Upper lobe of left lung (tissue), 6 donors: ENCODE data around the gene ESYT2. TPM values are rescaled to one million over a fixed set of nuclear protein-coding genes. Genes with fewer than 3 reads are reported as not detected.

Experiments used
- ATAC-seq, 2 donors: fragments of 200-7000 bp; cut with Tn5 transposase; one replicate each; pipeline ENCODE4 v1.9.1; 2022; ENCODE audit warnings: mild to moderate bottlenecking in 2 of 2, moderate library complexity in 2 of 2; ENCODE audit not compliant: low FRiP score in 2 of 2
- DNase-seq, 2 donors: peaks; one replicate each; pipeline ENCODE4 v3.0.0-alpha.2; 2019 to 2020
- H3K27ac ChIP-seq, 4 donors: fragments of 200-600 bp; sonication (generic); one replicate each; pipeline ENCODE4 v1.5.1; 2016 to 2019
- H3K27me3 ChIP-seq, 4 donors: fragments of 200-600 bp; sonication (generic); one replicate each; pipeline ENCODE4 v1.5.1; 2017 to 2019
- H3K36me3 ChIP-seq, 4 donors: fragments of 200-600 bp; sonication (generic); one replicate each; pipeline ENCODE4 v1.5.1; 2016 to 2019
- H3K4me1 ChIP-seq, 4 donors: fragments of 200-600 bp; sonication (generic); one replicate each; pipeline ENCODE4 v1.5.1; 2018 to 2019
- H3K4me3 ChIP-seq, 4 donors: fragments of 200-600 bp; sonication (generic); one replicate each; pipeline ENCODE4 v1.5.1; 2017 to 2019; ENCODE audit warnings: mild to moderate bottlenecking in 2 of 4, moderate library complexity in 1 of 4
- H3K9me3 ChIP-seq, 4 donors: fragments of 200-600 bp; sonication (generic); one replicate each; pipeline ENCODE4 v1.5.1; 2018 to 2019
- EP300 ChIP-seq, 4 donors: sonication (generic); formaldehyde crosslinking; IDR thresholded peaks; one replicate each; pipeline ENCODE4 v1.5.1; 2017; ENCODE audit warnings: antibody characterized with exemption in 4 of 4, control low read depth in 2 of 4
- POLR2A ChIP-seq, 4 donors: fragments of 450-650 bp; IDR thresholded peaks; one replicate each; pipeline ENCODE4 v1.5.1; 2016 to 2017; ENCODE audit warnings: antibody characterized with exemption in 4 of 4, mild to moderate bottlenecking in 2 of 4
- POLR2AphosphoS5 ChIP-seq, 2 donors: sonication (generic); formaldehyde crosslinking; IDR thresholded peaks; one replicate each; pipeline ENCODE4 v1.5.1; 2017; ENCODE audit warnings: antibody characterized with exemption in 2 of 2
- WGBS, 2 donors: methylation state at CpG; one replicate each; pipeline ENCODE4 v1.1.5; 2017 to 2018; 5-methylcytosine and 5-hydroxymethylcytosine counted together
- total RNA-seq, 6 donors: library from RNA; depleted of rRNA in 4 of 6; stranded (reverse); fragments of >200 nt in 4 of 6; gene quantifications; one replicate each; pipeline versions ENCODE4 v1.1.0 to v1.2.1, GENCODE V29; 2016 to 2021
- TF ChIP-seq, protein P1 (sequence below), 6 experiments: fragments of 450-650 bp in 4 of 6; fragments of 200-600 bp in 2 of 6; sonication (generic) in 2 of 6; IDR thresholded peaks; one replicate each; pipeline ENCODE4 v1.5.1; 2016 to 2019; ENCODE audit warnings: antibody characterized with exemption in 6 of 6
- donor health status: DM: no; HTN: no; CAD: no; lungs with moderate emphysema.
- donor health status: DM: no; HTN: yes; CAD: no; lungs with severe emphysema.

Gene ESYT2
- total RNA-seq, 6 donors from 2014 or later, result 60.7 to 115 (median 74.7) TPM

DNA sequence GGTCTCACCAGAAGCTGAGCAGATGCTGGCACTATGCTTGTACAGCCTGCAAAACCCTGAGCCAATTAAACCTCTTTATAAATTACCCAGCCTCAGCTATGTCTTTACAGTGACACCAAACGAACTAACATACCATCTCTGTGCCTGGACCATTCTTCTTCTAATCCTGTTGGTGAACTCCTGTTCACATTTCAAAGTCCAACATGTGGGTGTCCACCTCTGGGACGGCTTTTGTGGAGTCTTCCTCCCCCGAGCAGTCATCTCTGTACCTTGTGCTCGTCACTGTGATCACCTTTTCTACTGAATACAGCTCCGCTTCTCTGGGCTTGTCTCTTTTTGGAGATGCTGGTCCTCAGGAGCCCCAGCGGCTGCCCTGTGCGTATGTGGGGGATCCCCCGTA, 7.4 kb upstream of the ESYT2 start:
- Histone ChIP-seq H3K27me3 (no peaks in the 10 kb centered on the region), H3K4me1 (peaks cover 0 to 2% (median 0%) of the 10 kb centered on the region in 4 donors), H3K27ac (no peak overlapping the region), H3K4me3 (no peak overlapping the region), H3K36me3 (no peaks in the 10 kb centered on the region), H3K9me3 (no peaks in the 10 kb centered on the region)
- WGBS, 2 donors, result 89 to 95% methylated on average over 8 of the region's 8 CpGs
- DNase-seq (no peak), ATAC-seq (no peak)
- TF ChIP-seq, protein P1, sequence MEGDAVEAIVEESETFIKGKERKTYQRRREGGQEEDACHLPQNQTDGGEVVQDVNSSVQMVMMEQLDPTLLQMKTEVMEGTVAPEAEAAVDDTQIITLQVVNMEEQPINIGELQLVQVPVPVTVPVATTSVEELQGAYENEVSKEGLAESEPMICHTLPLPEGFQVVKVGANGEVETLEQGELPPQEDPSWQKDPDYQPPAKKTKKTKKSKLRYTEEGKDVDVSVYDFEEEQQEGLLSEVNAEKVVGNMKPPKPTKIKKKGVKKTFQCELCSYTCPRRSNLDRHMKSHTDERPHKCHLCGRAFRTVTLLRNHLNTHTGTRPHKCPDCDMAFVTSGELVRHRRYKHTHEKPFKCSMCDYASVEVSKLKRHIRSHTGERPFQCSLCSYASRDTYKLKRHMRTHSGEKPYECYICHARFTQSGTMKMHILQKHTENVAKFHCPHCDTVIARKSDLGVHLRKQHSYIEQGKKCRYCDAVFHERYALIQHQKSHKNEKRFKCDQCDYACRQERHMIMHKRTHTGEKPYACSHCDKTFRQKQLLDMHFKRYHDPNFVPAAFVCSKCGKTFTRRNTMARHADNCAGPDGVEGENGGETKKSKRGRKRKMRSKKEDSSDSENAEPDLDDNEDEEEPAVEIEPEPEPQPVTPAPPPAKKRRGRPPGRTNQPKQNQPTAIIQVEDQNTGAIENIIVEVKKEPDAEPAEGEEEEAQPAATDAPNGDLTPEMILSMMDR (IDR thresholded peaks at IDR 0.05), result no peak
- TF ChIP-seq EP300 (IDR thresholded peaks at IDR 0.05), result no peak
- TF ChIP-seq POLR2AphosphoS5 (IDR thresholded peaks at IDR 0.05), result no peak

DNA sequence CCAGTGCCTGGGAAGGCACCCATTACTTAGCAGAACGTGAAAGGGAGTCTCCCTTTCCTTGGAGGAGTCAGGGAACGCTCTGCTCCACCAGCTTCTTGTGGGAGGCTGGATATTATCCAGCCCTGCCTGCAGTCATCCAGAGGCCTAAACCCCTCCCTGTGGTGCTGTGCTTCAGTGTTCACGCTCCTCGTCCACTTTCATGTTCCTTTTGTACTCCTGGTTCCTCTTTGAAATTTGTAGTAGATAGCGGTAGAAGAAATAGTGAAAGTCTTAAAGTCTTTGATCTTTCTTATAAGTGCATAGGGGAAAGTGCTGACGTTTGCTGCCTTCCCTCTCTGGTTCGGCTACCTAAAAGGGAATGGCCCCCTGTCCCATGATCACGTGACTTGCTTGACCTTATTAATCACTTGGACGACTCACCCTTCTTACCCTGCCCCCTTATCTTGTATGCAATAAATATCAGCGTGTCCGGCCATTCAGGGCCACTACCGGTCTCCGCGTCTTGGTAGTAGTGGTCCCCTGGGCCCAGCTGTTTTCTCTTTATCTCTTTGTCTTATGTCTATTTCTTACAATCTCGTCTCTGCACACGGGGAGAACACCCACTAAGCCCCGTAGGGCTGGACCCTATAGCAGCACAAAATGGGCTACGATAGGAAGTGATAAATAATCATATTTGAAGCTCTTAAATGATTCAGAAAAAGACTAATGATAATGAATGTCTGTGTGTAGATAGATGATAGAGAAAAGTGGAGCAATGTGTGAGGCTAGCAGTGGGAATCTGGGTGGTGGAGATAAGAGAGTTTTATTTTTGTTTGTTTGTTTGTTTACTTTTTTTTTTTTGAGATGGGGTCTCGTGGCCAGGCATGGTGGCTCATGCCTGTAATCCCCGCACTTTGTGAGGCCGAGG, 5.8 kb upstream of the ESYT2 start:
- no peak for ATAC-seq
- Histone ChIP-seq H3K4me1 (peaks cover 6 to 9% (median 7%) of the 10 kb centered on the region in 4 donors), H3K4me3 (no peak overlapping the region), H3K27ac (peak overlapping the region; percentile 12 to 67 (median 46)), H3K9me3 (no peaks in the 10 kb centered on the region), H3K27me3 (no peaks in the 10 kb centered on the region), H3K36me3 (no peaks in the 10 kb centered on the region)
- no peak for DNase-seq
- 60 to 62% methylated on average over 21 of the region's 21 CpGs for WGBS, 2 donors
- TF ChIP-seq POLR2AphosphoS5 (IDR thresholded peaks at IDR 0.05) (no peak), EP300 (IDR thresholded peaks at IDR 0.05) (no peak), POLR2A (IDR thresholded peaks at IDR 0.05) (no peak)
- TF ChIP-seq, protein P1 (IDR thresholded peaks at IDR 0.05), result no peak

DNA sequence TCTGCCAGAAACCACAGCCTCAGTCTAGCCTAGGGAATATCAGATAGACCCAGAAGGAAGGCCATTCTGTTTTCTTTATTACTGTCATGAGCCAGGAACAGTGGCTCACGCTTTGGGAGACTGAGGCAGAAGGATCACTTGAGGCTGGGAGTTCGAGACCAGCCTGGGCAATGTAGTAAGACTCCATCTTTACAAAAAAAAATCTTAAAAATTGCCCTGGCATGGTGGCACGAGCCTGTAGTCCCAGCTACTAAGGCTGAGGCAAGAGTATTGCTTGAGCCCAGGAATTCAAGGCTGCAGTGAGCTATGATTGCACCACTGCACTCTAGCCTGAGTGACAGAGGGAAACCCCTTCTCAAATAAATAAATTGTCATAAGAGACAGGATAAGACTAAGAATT, 3.7 kb upstream of the ESYT2 start:
- H3K4me3 ChIP-seq, result no peak overlapping the region
- WGBS, 2 donors, result 87 to 93% methylated on average over 3 of the region's 3 CpGs
- no peak for TF ChIP-seq POLR2A (IDR thresholded peaks at IDR 0.05)
- no peak for TF ChIP-seq EP300 (IDR thresholded peaks at IDR 0.05)
- no peak for TF ChIP-seq POLR2AphosphoS5 (IDR thresholded peaks at IDR 0.05)
- TF ChIP-seq, protein P1 (IDR thresholded peaks at IDR 0.05), result no peak
- no peak for DNase-seq
- H3K27me3 ChIP-seq, result no peaks in the 10 kb centered on the region
- H3K36me3 ChIP-seq, result no peaks in the 10 kb centered on the region
- ATAC-seq, result no peak
- H3K9me3 ChIP-seq, result no peaks in the 10 kb centered on the region
- peaks cover 7 to 11% (median 8%) of the 10 kb centered on the region in 4 donors for H3K4me1 ChIP-seq
- no peak overlapping the region for H3K27ac ChIP-seq

DNA sequence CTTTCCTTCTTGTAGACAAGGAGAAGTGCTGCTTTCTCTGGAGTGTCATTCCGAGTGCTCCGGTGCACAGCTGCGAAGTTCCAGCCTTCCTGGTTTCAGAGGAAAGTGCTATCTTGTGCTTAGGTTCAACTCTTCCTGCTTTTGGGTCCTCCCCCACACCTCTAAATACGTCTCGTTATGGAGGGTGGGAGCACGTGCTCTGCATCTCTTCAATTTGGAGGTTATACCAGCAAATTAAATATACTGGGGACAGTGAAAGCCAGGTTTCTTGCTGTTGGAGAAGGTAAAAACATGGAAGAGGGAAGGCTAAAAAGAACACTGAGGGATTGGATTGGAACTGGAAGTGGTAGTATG, 2.4 kb upstream of the ESYT2 start:
- Histone ChIP-seq H3K27ac (no peak overlapping the region), H3K27me3 (no peaks in the 10 kb centered on the region), H3K36me3 (peaks cover 0 to 2% (median 0%) of the 10 kb centered on the region in 4 donors), H3K9me3 (no peaks in the 10 kb centered on the region), H3K4me1 (peaks cover 17 to 21% (median 19%) of the 10 kb centered on the region in 4 donors), H3K4me3 (no peak overlapping the region)
- DNase-seq (no peak), ATAC-seq (no peak)
- TF ChIP-seq POLR2AphosphoS5 (IDR thresholded peaks at IDR 0.05) (no peak), POLR2A (IDR thresholded peaks at IDR 0.05) (no peak), EP300 (IDR thresholded peaks at IDR 0.05) (no peak)
- TF ChIP-seq, protein P1 (IDR thresholded peaks at IDR 0.05), result no peak
- WGBS, 2 donors, result 81 to 82% methylated on average over 6 of the region's 6 CpGs
